Measurements from ENCODE around the gene DEFB116. TPM values are rescaled to one million over a fixed set of nuclear protein-coding genes. Genes with fewer than 3 reads are reported as not detected.
"Not testable (repeated sequence)": the region's sequence is repeated elsewhere in the genome, so short reads cannot be mapped to it uniquely, and the experiment has no call there.

Gene DEFB116
- total and polyA plus RNA-seq, 2 experiments from 2014 or later, result not detected

GRCh38 chr20:31322504-31322903 is 14.1 kb upstream of the DEFB116 start:
- TF ChIP-seq EZH2phosphoT487 (IDR thresholded peaks at IDR 0.05; ENCODE audit: insufficient read depth, low read depth), result no peak
- no peak for TF ChIP-seq EZH2 (IDR thresholded peaks at IDR 0.05; ENCODE audit: insufficient read depth, poor library complexity, severe bottlenecking)
- Histone ChIP-seq H3K9me3 (ENCODE audit: low read depth) (no peaks in the 10 kb centered on the region), H3K36me3 (ENCODE audit: low read depth) (no peaks in the 10 kb centered on the region), H3K4me2 (ENCODE audit: unreplicated experiment) (no peak overlapping the region), H4K20me1 (ENCODE audit: insufficient read depth) (no peaks in the 10 kb centered on the region), H3K4me1 (ENCODE audit: insufficient read depth) (no peaks in the 10 kb centered on the region), H3K27me3 (replicated peaks; ENCODE audit: insufficient read depth) (no peaks in the 10 kb centered on the region), H2AFZ (no peak overlapping the region), H3K27ac (no peak overlapping the region), H3K9me2 (ENCODE audit: insufficient read depth) (no peaks in the 10 kb centered on the region), H3K9ac (no peak overlapping the region), H3K79me2 (ENCODE audit: insufficient read depth) (no peaks in the 10 kb centered on the region), H3K4me3 (no peak overlapping the region), H3F3A (ENCODE audit: insufficient read depth) (no peaks in the 10 kb centered on the region)
- WGBS, 2 experiments (ENCODE audit: low coverage in 1 of 2, low lambda C conversion rate in 2 of 2, missing lambda C conversion rate in 2 of 2), result 4 to 11% methylated on average over 3 of the region's 3 CpGs
- no peak for DNase-seq
- in situ Hi-C loops (cut with MboI), result no loop called here

- DNase-seq; H3K79me2 ChIP-seq (ENCODE audit: insufficient read depth); H2AFZ ChIP-seq; H4K20me1 ChIP-seq (ENCODE audit: insufficient read depth); H3K9ac ChIP-seq; H3K4me3 ChIP-seq; H3K27me3 ChIP-seq (replicated peaks; ENCODE audit: insufficient read depth); H3F3A ChIP-seq (ENCODE audit: insufficient read depth); H3K9me2 ChIP-seq (ENCODE audit: insufficient read depth); H3K27ac ChIP-seq; in situ Hi-C loops (cut with MboI); H3K4me1 ChIP-seq (ENCODE audit: insufficient read depth); H3K4me2 ChIP-seq (ENCODE audit: unreplicated experiment); H3K9me3 ChIP-seq (ENCODE audit: low read depth); H3K36me3 ChIP-seq (ENCODE audit: low read depth): not testable (repeated sequence)
- 29% methylated on average over 7 of the region's 7 CpGs for WGBS, 2 experiments (ENCODE audit: low coverage in 1 of 2, low lambda C conversion rate in 2 of 2, missing lambda C conversion rate in 2 of 2)
Measured at GRCh38 chr20:31284964-31285363, 23.4 kb downstream of the DEFB116 start.

GRCh38 chr20:31278178-31278577 is 30.2 kb downstream of the DEFB116 start:
- no peak overlapping the region for H3K9ac ChIP-seq
- H3K9me2 ChIP-seq (ENCODE audit: insufficient read depth), result no peaks in the 10 kb centered on the region
- H3K79me2 ChIP-seq (ENCODE audit: insufficient read depth), result no peaks in the 10 kb centered on the region
- H3K4me1 ChIP-seq (ENCODE audit: insufficient read depth), result no peaks in the 10 kb centered on the region
- no peaks in the 10 kb centered on the region for H4K20me1 ChIP-seq (ENCODE audit: insufficient read depth)
- no peaks in the 10 kb centered on the region for H3K9me3 ChIP-seq (ENCODE audit: low read depth)
- in situ Hi-C loops (cut with MboI), result no loop called here
- H3K27me3 ChIP-seq (replicated peaks; ENCODE audit: insufficient read depth), result no peaks in the 10 kb centered on the region
- TF ChIP-seq EZH2 (IDR thresholded peaks at IDR 0.05; ENCODE audit: insufficient read depth, poor library complexity, severe bottlenecking) (no peak), EZH2phosphoT487 (IDR thresholded peaks at IDR 0.05; ENCODE audit: insufficient read depth, low read depth) (no peak)
- H3K4me2 ChIP-seq (ENCODE audit: unreplicated experiment), result no peak overlapping the region
- no peak for DNase-seq
- WGBS, 2 experiments (ENCODE audit: low coverage in 1 of 2, low lambda C conversion rate in 2 of 2, missing lambda C conversion rate in 2 of 2), result 0 to 10% methylated on average over 1 of the region's 1 CpG
- H3F3A ChIP-seq (ENCODE audit: insufficient read depth), result no peaks in the 10 kb centered on the region
- H3K36me3 ChIP-seq (ENCODE audit: low read depth), result no peaks in the 10 kb centered on the region
- no peak overlapping the region for H3K27ac ChIP-seq
- no peak overlapping the region for H3K4me3 ChIP-seq
- H2AFZ ChIP-seq, result no peak overlapping the region

GRCh38 chr20:31274441-31274840 is 33.9 kb downstream of the DEFB116 start:
- TF ChIP-seq EZH2phosphoT487 (IDR thresholded peaks at IDR 0.05; ENCODE audit: insufficient read depth, low read depth) (no peak), EZH2 (IDR thresholded peaks at IDR 0.05; ENCODE audit: insufficient read depth, poor library complexity, severe bottlenecking) (no peak)
- no peak overlapping the region for H3K27ac ChIP-seq
- no peaks in the 10 kb centered on the region for H3F3A ChIP-seq (ENCODE audit: insufficient read depth)
- no peak overlapping the region for H3K4me2 ChIP-seq (ENCODE audit: unreplicated experiment)
- in situ Hi-C loops (cut with MboI), result no loop called here
- no peaks in the 10 kb centered on the region for H3K36me3 ChIP-seq (ENCODE audit: low read depth)
- no peak overlapping the region for H2AFZ ChIP-seq
- H4K20me1 ChIP-seq (ENCODE audit: insufficient read depth), result no peaks in the 10 kb centered on the region
- H3K79me2 ChIP-seq (ENCODE audit: insufficient read depth), result no peaks in the 10 kb centered on the region
- no peak overlapping the region for H3K4me3 ChIP-seq
- DNase-seq, result no peak
- no peaks in the 10 kb centered on the region for H3K9me3 ChIP-seq (ENCODE audit: low read depth)
- H3K4me1 ChIP-seq (ENCODE audit: insufficient read depth), result no peaks in the 10 kb centered on the region
- no peaks in the 10 kb centered on the region for H3K27me3 ChIP-seq (replicated peaks; ENCODE audit: insufficient read depth)
- no peaks in the 10 kb centered on the region for H3K9me2 ChIP-seq (ENCODE audit: insufficient read depth)
- no peak overlapping the region for H3K9ac ChIP-seq
- 45% methylated on average over 19 to 20 of the region's 20 CpGs for WGBS, 2 experiments (ENCODE audit: low coverage in 1 of 2, low lambda C conversion rate in 2 of 2, missing lambda C conversion rate in 2 of 2)

GRCh38 chr20:31260326-31260932 is 48.0 kb downstream of the DEFB116 start:
- in situ Hi-C loops (cut with MboI), result no loop called here
- Histone ChIP-seq H3K9me3 (ENCODE audit: low read depth) (no peaks in the 10 kb centered on the region), H3K4me2 (ENCODE audit: unreplicated experiment) (no peak overlapping the region), H3K27me3 (replicated peaks; ENCODE audit: insufficient read depth) (no peaks in the 10 kb centered on the region), H3K79me2 (ENCODE audit: insufficient read depth) (no peaks in the 10 kb centered on the region), H3K36me3 (ENCODE audit: low read depth) (no peaks in the 10 kb centered on the region), H3F3A (ENCODE audit: insufficient read depth) (no peaks in the 10 kb centered on the region), H3K27ac (no peak overlapping the region), H3K9me2 (ENCODE audit: insufficient read depth) (no peaks in the 10 kb centered on the region), H2AFZ (no peak overlapping the region), H3K4me3 (no peak overlapping the region), H4K20me1 (ENCODE audit: insufficient read depth) (no peaks in the 10 kb centered on the region), H3K9ac (no peak overlapping the region), H3K4me1 (ENCODE audit: insufficient read depth) (no peaks in the 10 kb centered on the region)
- WGBS, 2 experiments (ENCODE audit: low coverage in 1 of 2, low lambda C conversion rate in 2 of 2, missing lambda C conversion rate in 2 of 2), result 11 to 17% methylated on average over 6 of the region's 6 CpGs
- peak; percentile 3 for DNase-seq
- TF ChIP-seq EZH2 (IDR thresholded peaks at IDR 0.05; ENCODE audit: insufficient read depth, poor library complexity, severe bottlenecking) (no peak), EZH2phosphoT487 (IDR thresholded peaks at IDR 0.05; ENCODE audit: insufficient read depth, low read depth) (no peak)

Data from GM23248 (cell line).